Bladder microvascular endothelial cell (primary cell): ENCODE data around the gene NEMP2. TPM values are rescaled to one million over a fixed set of nuclear protein-coding genes. Genes with fewer than 3 reads are reported as not detected.

ENCODE experiments used
- total RNA-seq: library from RNA; depleted of rRNA; stranded (reverse); fragments of >200 nt; gene quantifications from 2 replicates; pipeline ENCODE4 v1.2.3, GENCODE V29; 2014

Gene NEMP2
- total RNA-seq: 1.6 and 5.0 TPM in 2 replicates

DNA sequence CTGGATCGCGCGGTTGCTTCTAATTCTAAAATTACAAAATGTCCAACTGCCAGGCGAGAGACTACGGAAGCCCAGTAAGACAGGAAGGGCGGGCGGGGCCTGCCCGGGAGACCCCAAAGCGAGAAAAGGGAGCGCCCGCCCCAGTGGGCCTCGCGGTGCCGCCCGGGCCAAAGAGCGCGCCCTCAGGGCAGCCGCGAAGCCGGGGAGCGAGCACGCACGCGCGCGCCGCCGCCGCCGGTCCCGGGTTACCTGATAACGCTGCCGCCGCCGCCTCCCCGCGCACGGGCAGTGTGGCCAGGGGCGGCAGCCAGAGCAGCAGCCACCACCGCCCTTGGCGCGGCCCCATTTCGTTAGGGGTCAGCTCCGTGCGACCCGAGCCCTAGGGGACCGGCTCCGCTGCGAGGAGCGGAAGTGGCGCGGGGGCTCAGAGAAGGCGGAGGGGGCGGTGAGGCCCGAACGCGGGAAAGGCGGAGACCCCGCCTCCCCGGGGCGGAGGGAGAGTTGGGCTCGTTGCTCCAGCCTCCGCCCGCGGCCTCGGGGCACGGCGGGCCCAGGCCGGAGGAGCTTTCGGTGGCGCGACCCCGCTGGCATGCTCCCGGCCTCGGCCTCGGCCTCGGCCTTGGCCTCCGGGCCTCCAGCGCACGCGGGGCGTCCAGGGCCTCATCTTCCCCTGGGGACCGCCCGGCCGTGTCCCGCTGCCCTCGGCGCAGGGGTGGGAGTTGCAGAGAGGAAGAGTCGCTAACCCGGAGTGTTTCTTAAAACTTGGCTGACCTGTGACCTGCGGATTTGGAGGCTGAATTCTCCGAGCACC, at the start of gene NEMP2:
Gene NEMP2 (minus strand): TSS at position 413 of the 811 bp plus-strand sequence. CDS start 67 bp downstream, at position 346.

Other genes starting within 250 kb of the NEMP2 start
- 10.2 and 22.2 TPM in 2 replicates for gene HIBCH, start 214.9 kb downstream of the NEMP2 start, total RNA-seq
- gene INPP1, start 191.1 kb downstream of the NEMP2 start, total RNA-seq: 18.6 and 19.6 TPM in 2 replicates
- 4.0 and 5.7 TPM in 2 replicates for gene MFSD6, start 126.4 kb downstream of the NEMP2 start, total RNA-seq
- 21.4 and 49.8 TPM in 2 replicates for gene NAB1, start 114.4 kb upstream of the NEMP2 start, total RNA-seq